ENCODE results near the gene CPSF7. TPM values are rescaled to one million over a fixed set of nuclear protein-coding genes. Genes with fewer than 3 reads are reported as not detected.

Gene CPSF7
- total RNA-seq, 1 experiment from 2014 or later: 87.0 TPM

DNA sequence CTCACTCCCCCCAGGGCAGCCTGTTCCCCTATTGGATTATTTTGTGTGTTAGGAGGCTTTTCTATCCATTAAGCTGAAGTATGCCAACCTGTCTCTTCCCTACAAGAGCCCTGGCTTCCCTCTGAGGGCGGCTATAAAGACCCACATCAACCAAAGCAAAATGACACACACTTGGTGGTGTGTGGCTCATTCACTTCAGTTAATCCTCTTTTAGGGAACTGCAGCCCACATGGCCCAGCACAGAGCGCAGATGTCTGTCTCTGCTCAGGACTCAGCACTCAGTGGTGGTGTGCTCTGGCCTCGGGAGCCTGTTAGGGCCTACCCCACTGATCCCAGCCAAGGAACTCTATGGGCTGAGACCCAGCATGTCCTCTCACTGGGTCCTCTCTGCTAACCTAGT lies 46.6 kb upstream of the CPSF7 start:
- Histone ChIP-seq H3K27me3 (ENCODE audit: insufficient read depth, low read depth) (no peaks in the 10 kb centered on the region), H3F3A (ENCODE audit: insufficient read depth, low read depth) (peaks cover 13% of the 10 kb centered on the region; the same call in 1 of the 2 replicates), H3K36me3 (ENCODE audit: low read depth) (no peaks in the 10 kb centered on the region), H4K20me1 (ENCODE audit: insufficient read depth) (no peaks in the 10 kb centered on the region), H3K4me3 (no peak overlapping the region), H3K79me2 (ENCODE audit: low read depth) (no peaks in the 10 kb centered on the region), H3K4me1 (replicated peaks; ENCODE audit: insufficient read depth) (peaks cover 11% of the 10 kb centered on the region), H3K9me3 (ENCODE audit: insufficient read depth, low read depth) (no peaks in the 10 kb centered on the region), H3K4me2 (no peak overlapping the region), H3K9me2 (ENCODE audit: insufficient read depth) (no peaks in the 10 kb centered on the region), H3K27ac (no peak overlapping the region), H2AFZ (no peak overlapping the region)
- ChIA-PET POLR2A (ENCODE audit: unreplicated experiment) (no interaction called here), CTCF (interaction anchor here (1.0 to 1.5 kb wide), 3 partner anchors 30 to 41 kb away, joined by 3 to 6 read pairs (median 4); no protein-coding TSS in a partner anchor)
- intact Hi-C loops (cut with micrococcal nuclease; ENCODE audit: unreplicated experiment): no loop called here
- DNase-seq: no peak
- TF ChIP-seq, protein P1, sequence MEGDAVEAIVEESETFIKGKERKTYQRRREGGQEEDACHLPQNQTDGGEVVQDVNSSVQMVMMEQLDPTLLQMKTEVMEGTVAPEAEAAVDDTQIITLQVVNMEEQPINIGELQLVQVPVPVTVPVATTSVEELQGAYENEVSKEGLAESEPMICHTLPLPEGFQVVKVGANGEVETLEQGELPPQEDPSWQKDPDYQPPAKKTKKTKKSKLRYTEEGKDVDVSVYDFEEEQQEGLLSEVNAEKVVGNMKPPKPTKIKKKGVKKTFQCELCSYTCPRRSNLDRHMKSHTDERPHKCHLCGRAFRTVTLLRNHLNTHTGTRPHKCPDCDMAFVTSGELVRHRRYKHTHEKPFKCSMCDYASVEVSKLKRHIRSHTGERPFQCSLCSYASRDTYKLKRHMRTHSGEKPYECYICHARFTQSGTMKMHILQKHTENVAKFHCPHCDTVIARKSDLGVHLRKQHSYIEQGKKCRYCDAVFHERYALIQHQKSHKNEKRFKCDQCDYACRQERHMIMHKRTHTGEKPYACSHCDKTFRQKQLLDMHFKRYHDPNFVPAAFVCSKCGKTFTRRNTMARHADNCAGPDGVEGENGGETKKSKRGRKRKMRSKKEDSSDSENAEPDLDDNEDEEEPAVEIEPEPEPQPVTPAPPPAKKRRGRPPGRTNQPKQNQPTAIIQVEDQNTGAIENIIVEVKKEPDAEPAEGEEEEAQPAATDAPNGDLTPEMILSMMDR (conservative IDR thresholded peaks at IDR 0.05): no peak
- TF ChIP-seq EZH2 (IDR thresholded peaks at IDR 0.05; ENCODE audit: low read depth): no peak
- no TSS peak for BruUV-seq (replicated peaks)

DNA sequence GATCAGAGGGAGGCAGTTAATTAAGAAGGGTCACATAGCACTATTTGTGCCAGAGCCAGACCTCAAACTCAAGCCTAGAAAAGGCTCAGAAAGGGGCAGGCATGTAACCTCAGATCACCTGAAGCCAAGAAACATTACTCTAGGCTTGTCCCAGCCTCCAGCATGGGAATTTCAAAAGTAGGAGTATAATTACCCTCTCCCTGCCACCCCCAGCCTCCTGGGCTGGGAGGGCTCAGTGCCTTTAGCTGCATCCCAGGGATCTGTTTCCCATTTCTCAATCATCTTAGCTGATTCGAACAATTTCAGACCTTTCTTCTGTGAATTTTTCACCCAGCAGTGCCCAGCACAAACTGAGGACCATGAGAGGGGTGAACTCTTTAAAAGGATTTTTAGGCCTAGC lies 45.7 kb upstream of the CPSF7 start:
- peaks cover 1% of the 10 kb centered on the region for H3K4me1 ChIP-seq (replicated peaks; ENCODE audit: insufficient read depth)
- no peaks in the 10 kb centered on the region for H3K36me3 ChIP-seq (ENCODE audit: low read depth)
- H3K27me3 ChIP-seq (ENCODE audit: insufficient read depth, low read depth): no peaks in the 10 kb centered on the region
- H3K79me2 ChIP-seq (ENCODE audit: low read depth): no peaks in the 10 kb centered on the region
- no TSS peak for BruUV-seq (replicated peaks)
- ChIA-PET CTCF (interaction anchor here (0.6 to 1.5 kb wide), 4 partner anchors 39 to 853 kb away, joined by 3 to 6 read pairs (median 4); no protein-coding TSS in a partner anchor), POLR2A (ENCODE audit: unreplicated experiment) (no interaction called here)
- TF ChIP-seq, protein P1 (conservative IDR thresholded peaks at IDR 0.05): no peak
- no peak for TF ChIP-seq EZH2 (IDR thresholded peaks at IDR 0.05; ENCODE audit: low read depth)
- no peaks in the 10 kb centered on the region for H4K20me1 ChIP-seq (ENCODE audit: insufficient read depth)
- H3K4me3 ChIP-seq: no peak overlapping the region
- H2AFZ ChIP-seq: no peak overlapping the region
- intact Hi-C loops (cut with micrococcal nuclease; ENCODE audit: unreplicated experiment): no loop called here
- H3K9me2 ChIP-seq (ENCODE audit: insufficient read depth): no peaks in the 10 kb centered on the region
- H3K27ac ChIP-seq: no peak overlapping the region
- no peak overlapping the region for H3K4me2 ChIP-seq
- no peaks in the 10 kb centered on the region for H3K9me3 ChIP-seq (ENCODE audit: insufficient read depth, low read depth)
- no peak for DNase-seq
- peaks cover 8% of the 10 kb centered on the region; the same call in 1 of the 2 replicates for H3F3A ChIP-seq (ENCODE audit: insufficient read depth, low read depth)

DNA sequence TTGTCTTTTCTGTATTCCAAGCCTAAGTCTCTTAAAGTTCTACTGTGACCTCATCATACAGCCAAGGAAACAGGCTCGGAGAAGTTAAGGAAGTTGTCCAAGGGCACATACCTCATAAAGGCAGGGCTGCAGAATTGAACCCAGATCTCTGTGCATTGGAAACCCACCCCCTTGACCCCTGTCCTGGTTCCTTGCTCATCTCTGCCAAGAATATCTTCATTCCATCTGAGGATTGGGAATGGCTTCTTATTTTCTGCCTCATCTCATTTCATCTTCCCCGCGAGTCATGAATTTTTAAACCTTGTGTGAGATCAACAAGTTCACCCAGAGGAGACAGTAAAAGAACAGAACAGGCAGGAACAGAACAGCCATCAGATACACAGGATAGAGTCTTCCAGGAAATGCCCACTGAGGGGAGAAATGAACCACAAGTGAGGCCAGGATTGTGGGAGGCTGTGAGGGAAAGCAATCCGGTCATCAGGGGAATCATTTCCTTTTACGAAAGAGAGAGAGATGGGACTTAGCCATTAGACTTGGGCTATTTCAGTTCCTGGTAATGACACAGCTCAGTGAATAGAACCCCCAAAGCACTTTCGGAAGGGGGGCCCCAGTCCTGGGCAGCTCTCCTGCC lies 44.4 kb upstream of the CPSF7 start:
- Histone ChIP-seq H3K27me3 (ENCODE audit: insufficient read depth, low read depth) (no peaks in the 10 kb centered on the region), H3K9me3 (ENCODE audit: insufficient read depth, low read depth) (no peaks in the 10 kb centered on the region), H2AFZ (no peak overlapping the region), H4K20me1 (ENCODE audit: insufficient read depth) (no peaks in the 10 kb centered on the region), H3K79me2 (ENCODE audit: low read depth) (no peaks in the 10 kb centered on the region), H3K4me3 (no peak overlapping the region), H3K27ac (no peak overlapping the region), H3K9me2 (ENCODE audit: insufficient read depth) (no peaks in the 10 kb centered on the region), H3K36me3 (ENCODE audit: low read depth) (no peaks in the 10 kb centered on the region), H3K4me2 (no peak overlapping the region), H3F3A (ENCODE audit: insufficient read depth, low read depth) (peaks cover 4% of the 10 kb centered on the region; the same call in 1 of the 2 replicates), H3K4me1 (replicated peaks; ENCODE audit: insufficient read depth) (no peaks in the 10 kb centered on the region)
- TF ChIP-seq, protein P1 (conservative IDR thresholded peaks at IDR 0.05): no peak
- TF ChIP-seq EZH2 (IDR thresholded peaks at IDR 0.05; ENCODE audit: low read depth): no peak
- intact Hi-C loops (cut with micrococcal nuclease; ENCODE audit: unreplicated experiment): no loop called here
- no TSS peak for BruUV-seq (replicated peaks)
- ChIA-PET POLR2A (ENCODE audit: unreplicated experiment) (no interaction called here), CTCF (interaction anchor here (0.5 kb wide), 1 partner anchor 256 kb away, joined by 3 read pairs; no protein-coding TSS in a partner anchor)
- DNase-seq: no peak
